ENCODE measurements around the gene PTPRD. TPM values are rescaled to one million over a fixed set of nuclear protein-coding genes. Genes with fewer than 3 reads are reported as not detected.
A peak's percentile ranks its signal among the peaks of the same experiment; 100 is the strongest.

The PTPRD gene
- total and polyA plus RNA-seq, 2 donors (not counting 1 experiment from before 2014, with no cell fraction given) = 0.35 to 4.8 TPM

- no peak for TF ChIP-seq EZH2 (IDR thresholded peaks at IDR 0.05; ENCODE audit: low read length, missing control alignments)
- TF ChIP-seq, protein P1, sequence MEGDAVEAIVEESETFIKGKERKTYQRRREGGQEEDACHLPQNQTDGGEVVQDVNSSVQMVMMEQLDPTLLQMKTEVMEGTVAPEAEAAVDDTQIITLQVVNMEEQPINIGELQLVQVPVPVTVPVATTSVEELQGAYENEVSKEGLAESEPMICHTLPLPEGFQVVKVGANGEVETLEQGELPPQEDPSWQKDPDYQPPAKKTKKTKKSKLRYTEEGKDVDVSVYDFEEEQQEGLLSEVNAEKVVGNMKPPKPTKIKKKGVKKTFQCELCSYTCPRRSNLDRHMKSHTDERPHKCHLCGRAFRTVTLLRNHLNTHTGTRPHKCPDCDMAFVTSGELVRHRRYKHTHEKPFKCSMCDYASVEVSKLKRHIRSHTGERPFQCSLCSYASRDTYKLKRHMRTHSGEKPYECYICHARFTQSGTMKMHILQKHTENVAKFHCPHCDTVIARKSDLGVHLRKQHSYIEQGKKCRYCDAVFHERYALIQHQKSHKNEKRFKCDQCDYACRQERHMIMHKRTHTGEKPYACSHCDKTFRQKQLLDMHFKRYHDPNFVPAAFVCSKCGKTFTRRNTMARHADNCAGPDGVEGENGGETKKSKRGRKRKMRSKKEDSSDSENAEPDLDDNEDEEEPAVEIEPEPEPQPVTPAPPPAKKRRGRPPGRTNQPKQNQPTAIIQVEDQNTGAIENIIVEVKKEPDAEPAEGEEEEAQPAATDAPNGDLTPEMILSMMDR (conservative IDR thresholded peaks at IDR 0.05 in 1 of 2, IDR thresholded peaks at IDR 0.05 in 1 of 2; ENCODE audit: low read depth in 1 of 2, low read length in 2 of 2) = no peak
- DNase-seq (ENCODE audit: low read depth in 2 of 2) = peak in 1 of 2 donors; percentile 53
- Histone ChIP-seq H3K27ac (ENCODE audit: insufficient read depth, low read length) (no peak overlapping the region), H2AFZ (ENCODE audit: low read length) (no peak overlapping the region), H3K4me2 (ENCODE audit: extremely low read depth, insufficient read depth, low read length) (no peak overlapping the region), H3K9ac (ENCODE audit: insufficient read depth, low read length) (no peak overlapping the region), H3K9me3 (ENCODE audit: control insufficient read depth, insufficient read depth, low read depth, low read length) (no peaks in the 10 kb centered on the region), H3K79me2 (ENCODE audit: control insufficient read depth, insufficient read depth, low read length) (no peaks in the 10 kb centered on the region), H3K4me3 (replicated peaks in 1 of 4; ENCODE audit: control extremely low read depth in 1 of 4, insufficient read depth in 1 of 4, low read depth in 3 of 4, low read length in 4 of 4) (no peak overlapping the region), H3K36me3 (ENCODE audit: control insufficient read depth, insufficient read depth, low read length) (no peaks in the 10 kb centered on the region), H3K27me3 (ENCODE audit: control insufficient read depth, insufficient read depth, low read length) (no peaks in the 10 kb centered on the region), H3K4me1 (ENCODE audit: control insufficient read depth, extremely low read depth, insufficient read depth, low read length) (no peaks in the 10 kb centered on the region), H4K20me1 (ENCODE audit: control insufficient read depth, extremely low read depth, insufficient read depth, low read length) (no peaks in the 10 kb centered on the region)
Observed at GRCh38 chr9:8905731-8906130, 1707.1 kb downstream of the PTPRD start.

DNA sequence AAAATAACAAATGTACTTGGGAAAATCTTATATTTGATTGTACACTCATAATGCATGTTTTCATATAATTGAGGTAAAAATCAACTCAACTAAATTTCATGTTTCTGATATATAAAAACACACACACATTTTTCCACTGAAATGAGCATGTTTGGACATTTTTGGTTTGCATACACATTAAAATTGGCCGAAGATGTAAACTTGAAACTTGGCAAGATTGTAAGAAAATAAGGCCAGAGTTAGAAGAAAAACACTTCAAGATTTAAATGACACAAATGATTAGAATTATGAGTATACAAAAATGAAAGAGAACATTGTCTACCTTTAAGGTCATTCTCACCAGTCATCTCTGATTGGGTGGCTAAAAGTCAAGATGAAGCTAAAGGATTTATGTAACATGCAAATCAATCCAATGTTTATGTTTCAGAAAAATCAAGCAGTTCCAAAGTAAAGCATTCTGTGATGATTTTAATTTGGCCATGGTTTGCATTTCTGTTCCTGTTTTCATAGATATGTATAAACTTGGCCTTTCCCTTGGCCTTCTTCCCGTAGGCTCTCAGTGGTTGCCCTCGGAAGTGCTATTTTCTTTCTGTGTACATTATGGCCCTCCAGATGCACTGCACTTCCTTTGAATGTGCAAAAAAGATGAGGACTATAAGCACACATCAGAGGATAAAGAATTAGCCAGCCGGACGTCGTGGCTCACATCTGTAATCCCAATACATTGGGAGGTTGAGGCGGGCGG lies 1707.9 kb downstream of the PTPRD start:
- Histone ChIP-seq H2AFZ (ENCODE audit: low read length) (no peak overlapping the region), H4K20me1 (ENCODE audit: control insufficient read depth, extremely low read depth, insufficient read depth, low read length) (no peaks in the 10 kb centered on the region), H3K36me3 (ENCODE audit: control insufficient read depth, insufficient read depth, low read length) (no peaks in the 10 kb centered on the region), H3K4me3 (replicated peaks in 1 of 4; ENCODE audit: control extremely low read depth in 1 of 4, insufficient read depth in 1 of 4, low read depth in 3 of 4, low read length in 4 of 4) (no peak overlapping the region), H3K79me2 (ENCODE audit: control insufficient read depth, insufficient read depth, low read length) (no peaks in the 10 kb centered on the region), H3K27ac (ENCODE audit: insufficient read depth, low read length) (no peak overlapping the region), H3K4me2 (ENCODE audit: extremely low read depth, insufficient read depth, low read length) (no peak overlapping the region), H3K9ac (ENCODE audit: insufficient read depth, low read length) (no peak overlapping the region), H3K4me1 (ENCODE audit: control insufficient read depth, extremely low read depth, insufficient read depth, low read length) (no peaks in the 10 kb centered on the region), H3K9me3 (ENCODE audit: control insufficient read depth, insufficient read depth, low read depth, low read length) (no peaks in the 10 kb centered on the region), H3K27me3 (ENCODE audit: control insufficient read depth, insufficient read depth, low read length) (no peaks in the 10 kb centered on the region)
- peak in 1 of 2 donors; percentile 80 for DNase-seq (ENCODE audit: low read depth in 2 of 2)
- TF ChIP-seq, protein P1 (conservative IDR thresholded peaks at IDR 0.05 in 1 of 2, IDR thresholded peaks at IDR 0.05 in 1 of 2; ENCODE audit: low read depth in 1 of 2, low read length in 2 of 2) = no peak
- TF ChIP-seq EZH2 (IDR thresholded peaks at IDR 0.05; ENCODE audit: low read length, missing control alignments) = no peak

DNA sequence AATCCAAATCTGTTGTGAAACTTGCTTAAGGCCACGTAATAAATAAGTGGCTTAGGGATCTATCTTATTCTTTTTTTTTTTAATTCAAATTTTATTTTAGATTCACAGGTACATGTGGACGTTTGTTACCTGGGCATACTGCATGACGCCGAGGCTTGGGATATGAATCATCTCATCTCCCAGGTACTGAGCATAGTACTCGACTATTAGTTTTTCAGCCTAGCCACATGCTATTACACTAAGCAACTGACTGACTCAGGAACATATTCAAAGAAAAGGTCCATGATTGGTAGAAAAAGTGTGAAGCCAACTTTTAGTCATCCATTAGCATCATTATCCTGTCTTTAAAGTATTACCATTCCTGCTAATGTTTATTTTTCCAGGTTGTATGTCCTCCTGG lies 1709.7 kb downstream of the PTPRD start:
- Histone ChIP-seq H4K20me1 (ENCODE audit: control insufficient read depth, extremely low read depth, insufficient read depth, low read length) (no peaks in the 10 kb centered on the region), H3K9me3 (ENCODE audit: control insufficient read depth, insufficient read depth, low read depth, low read length) (no peaks in the 10 kb centered on the region), H3K27ac (ENCODE audit: insufficient read depth, low read length) (no peak overlapping the region), H3K79me2 (ENCODE audit: control insufficient read depth, insufficient read depth, low read length) (no peaks in the 10 kb centered on the region), H3K4me1 (ENCODE audit: control insufficient read depth, extremely low read depth, insufficient read depth, low read length) (no peaks in the 10 kb centered on the region), H3K4me3 (replicated peaks in 1 of 4; ENCODE audit: control extremely low read depth in 1 of 4, insufficient read depth in 1 of 4, low read depth in 3 of 4, low read length in 4 of 4) (no peak overlapping the region), H3K36me3 (ENCODE audit: control insufficient read depth, insufficient read depth, low read length) (no peaks in the 10 kb centered on the region), H2AFZ (ENCODE audit: low read length) (no peak overlapping the region), H3K4me2 (ENCODE audit: extremely low read depth, insufficient read depth, low read length) (no peak overlapping the region), H3K27me3 (ENCODE audit: control insufficient read depth, insufficient read depth, low read length) (no peaks in the 10 kb centered on the region), H3K9ac (ENCODE audit: insufficient read depth, low read length) (no peak overlapping the region)
- TF ChIP-seq EZH2 (IDR thresholded peaks at IDR 0.05; ENCODE audit: low read length, missing control alignments) = no peak
- TF ChIP-seq, protein P1 (conservative IDR thresholded peaks at IDR 0.05 in 1 of 2, IDR thresholded peaks at IDR 0.05 in 1 of 2; ENCODE audit: low read depth in 1 of 2, low read length in 2 of 2) = no peak
- DNase-seq (ENCODE audit: low read depth in 2 of 2) = no peak

All from fibroblast of lung (primary cell).